DMS114 treated with DMSO at 0.1 percent for 48 hours (cell line): Measurements from ENCODE around the gene ERC2.

Experiments used
- DNase-seq: peaks from one replicate; lab custom pipeline; 2025; ENCODE audit not compliant: unreplicated experiment; lab: John Stamatoyannopoulos, UW

ERC2 gene

DNA sequence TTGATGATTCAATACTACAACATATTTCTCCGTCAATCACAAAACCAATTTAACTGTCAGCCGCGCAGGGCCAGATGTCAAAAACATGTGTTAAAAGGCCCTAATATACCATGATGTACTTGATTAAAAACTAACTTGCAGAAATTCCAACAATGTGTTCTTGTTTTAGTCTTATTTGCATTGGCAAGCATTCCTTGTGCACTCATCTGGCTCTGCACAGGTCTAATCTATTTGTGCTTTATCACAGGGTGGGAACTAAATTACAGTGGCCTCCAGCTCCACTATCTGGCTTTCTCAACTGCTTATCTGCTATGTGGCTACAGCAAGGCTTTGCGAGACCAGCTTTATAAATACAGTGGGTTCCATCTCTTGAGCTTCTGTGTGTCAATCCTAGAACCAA lies 455.5 kb downstream of the ERC2 start:
- DNase-seq = no peak

DNA sequence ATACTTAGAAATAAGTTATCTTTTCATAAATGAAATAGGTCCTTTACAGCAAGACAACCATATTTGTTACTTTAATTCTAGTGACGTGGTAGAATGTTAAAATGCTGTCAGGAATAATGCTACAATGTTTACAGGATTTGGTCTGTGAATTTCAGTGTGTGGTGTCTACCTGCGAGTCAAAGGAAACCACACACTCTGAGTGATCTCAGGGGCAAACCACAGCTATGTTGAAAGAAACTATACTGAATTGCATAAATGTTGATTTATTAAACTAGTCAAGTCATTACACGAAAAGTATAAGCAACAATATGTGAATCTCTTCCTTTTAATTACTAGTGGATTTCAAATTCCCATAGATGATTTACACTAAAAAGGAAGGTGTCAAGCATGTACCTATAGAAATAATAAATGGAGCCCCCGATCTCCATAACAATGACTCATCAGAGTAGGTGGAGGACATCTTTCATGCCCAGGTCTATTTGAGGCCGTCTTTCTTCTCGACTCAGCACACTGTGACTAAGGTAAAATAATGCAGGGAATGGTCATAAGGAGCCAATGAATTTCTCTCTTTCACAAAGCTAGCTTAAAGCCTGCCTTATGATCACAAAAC lies 463.0 kb downstream of the ERC2 start:
- no peak for DNase-seq

DNA sequence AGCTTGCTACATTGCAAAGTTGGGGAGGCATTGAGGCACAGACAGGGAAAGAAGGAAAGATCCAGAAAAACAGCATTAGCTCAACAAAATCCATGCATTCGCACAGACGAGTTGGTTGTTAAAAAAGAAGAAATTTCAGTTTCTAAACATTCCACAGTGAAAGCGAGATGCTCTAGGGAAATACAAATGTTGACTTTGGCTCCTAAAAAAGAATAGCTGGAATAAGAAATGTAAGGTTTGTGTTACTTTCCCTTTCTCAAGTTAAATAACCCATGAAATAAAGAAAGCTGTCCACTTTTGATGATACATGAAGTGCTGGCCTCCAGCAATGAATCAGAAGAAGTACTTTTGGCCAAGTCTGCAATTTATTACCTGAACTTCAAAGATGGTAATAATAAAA lies 465.1 kb downstream of the ERC2 start:
- DNase-seq = no peak

DNA sequence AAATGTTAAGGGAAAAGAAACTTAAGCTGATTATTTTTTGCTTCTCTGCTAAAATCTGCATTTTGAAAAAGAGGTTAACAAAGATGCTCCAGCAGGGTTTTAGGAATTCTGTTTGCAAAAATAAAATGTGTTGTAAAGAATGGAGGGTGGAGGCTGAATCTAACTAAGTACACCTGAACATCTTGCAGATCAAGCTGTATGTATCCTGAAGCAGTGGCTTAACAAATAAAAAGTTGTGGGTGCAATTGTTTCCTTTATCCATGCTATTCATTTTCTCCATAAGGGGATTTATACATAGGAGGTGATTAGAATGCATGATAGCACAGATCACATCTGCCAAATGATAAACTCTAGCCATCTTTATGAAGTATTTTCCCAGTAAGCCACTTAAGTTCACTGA lies 466.3 kb downstream of the ERC2 start:
- DNase-seq = no peak

DNA sequence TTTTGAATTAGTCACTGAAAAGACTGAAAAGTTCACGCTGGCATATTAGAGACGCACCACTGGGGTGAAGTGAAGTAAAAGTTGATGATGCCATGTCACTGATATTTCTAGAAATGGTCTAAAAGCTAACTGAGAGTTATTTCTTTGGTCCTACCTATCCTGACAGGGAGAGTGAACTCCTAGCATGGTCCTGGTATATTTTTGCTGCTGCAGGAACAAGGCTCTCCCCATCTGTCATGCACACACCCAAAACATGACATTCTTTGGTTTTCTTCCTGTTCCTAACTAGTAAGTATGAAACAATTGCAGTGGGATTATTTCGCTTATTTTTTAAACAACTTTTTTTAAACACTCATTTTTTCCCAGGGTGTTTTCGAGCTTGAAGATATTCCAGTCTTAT lies 466.7 kb downstream of the ERC2 start:
- DNase-seq = no peak

DNA sequence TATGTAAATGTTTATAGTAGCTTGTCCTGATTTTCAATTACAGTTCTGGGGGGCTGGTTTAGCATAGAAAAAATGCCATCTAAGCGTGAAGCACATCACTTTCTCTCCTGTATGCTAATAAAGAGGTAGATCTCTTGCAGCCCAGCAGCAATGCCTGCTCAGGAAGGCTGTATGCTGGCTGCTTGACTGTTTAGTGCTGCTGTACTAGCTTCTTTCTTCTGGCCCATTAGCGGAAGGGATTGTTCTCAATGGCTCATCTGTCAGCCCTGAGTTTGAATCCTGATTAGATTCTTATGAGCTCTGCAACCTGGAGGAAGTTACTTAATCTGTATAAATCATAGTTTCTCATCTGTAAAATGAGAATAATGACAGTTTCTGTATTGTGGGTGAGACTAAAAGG lies 478.9 kb downstream of the ERC2 start:
- no peak for DNase-seq

DNA sequence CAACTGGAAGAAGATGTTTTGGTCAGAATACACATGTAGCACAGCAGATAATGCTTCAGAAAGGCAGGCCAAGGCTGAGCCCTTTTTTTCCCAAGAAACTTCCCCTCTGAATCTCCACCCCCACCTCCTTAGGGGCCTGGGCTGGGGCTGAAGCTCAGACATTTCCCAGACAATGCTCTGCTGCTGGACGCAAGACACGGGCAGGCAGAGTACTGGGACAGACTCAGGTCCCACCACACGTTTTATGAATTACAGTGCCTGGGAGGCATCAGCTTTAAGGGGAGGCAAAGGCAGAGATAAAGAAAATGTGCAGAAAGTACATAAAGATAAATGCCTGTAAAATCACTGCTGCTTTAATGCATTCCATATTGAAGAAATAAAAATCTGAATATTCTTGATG lies 479.4 kb downstream of the ERC2 start:
- DNase-seq = no peak

DNA sequence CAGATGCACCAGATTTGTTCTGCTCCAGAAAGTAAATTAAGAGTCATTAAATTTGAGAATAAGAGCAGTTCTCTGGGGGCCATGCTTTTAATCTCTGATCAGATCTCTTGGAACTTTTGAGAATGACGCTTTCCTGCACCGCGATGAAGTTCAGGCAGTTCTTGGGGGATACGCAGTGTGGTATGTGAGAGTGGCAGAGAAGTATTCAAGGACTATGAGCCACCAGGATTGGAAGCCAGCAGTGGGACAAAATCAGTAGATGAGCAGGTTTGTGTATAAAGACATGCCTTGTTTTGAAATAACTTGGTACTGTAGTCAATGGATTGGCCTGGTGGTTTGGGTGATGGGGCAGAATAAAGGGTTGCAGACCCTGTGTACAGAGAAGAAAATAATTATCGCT lies 483.6 kb downstream of the ERC2 start:
- no peak for DNase-seq

DNA sequence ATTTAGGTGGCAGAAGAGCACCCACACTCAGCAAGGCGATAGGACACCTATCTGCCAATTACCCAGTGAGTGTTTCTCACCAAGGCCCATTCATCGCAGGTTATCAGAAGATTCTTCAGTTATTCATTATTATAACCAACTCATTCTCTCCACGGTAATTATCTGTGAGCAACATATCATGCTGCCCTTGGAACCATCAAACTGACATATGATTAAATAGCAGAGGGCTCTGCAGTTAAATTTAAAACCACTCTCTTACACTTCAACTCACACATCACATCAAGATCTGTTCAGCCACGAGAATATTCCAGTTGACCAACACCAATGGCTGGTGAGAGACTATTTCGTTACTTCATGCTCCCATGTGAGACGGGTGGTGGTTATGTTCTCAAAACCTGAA lies 489.3 kb downstream of the ERC2 start:
- no peak for DNase-seq

DNA sequence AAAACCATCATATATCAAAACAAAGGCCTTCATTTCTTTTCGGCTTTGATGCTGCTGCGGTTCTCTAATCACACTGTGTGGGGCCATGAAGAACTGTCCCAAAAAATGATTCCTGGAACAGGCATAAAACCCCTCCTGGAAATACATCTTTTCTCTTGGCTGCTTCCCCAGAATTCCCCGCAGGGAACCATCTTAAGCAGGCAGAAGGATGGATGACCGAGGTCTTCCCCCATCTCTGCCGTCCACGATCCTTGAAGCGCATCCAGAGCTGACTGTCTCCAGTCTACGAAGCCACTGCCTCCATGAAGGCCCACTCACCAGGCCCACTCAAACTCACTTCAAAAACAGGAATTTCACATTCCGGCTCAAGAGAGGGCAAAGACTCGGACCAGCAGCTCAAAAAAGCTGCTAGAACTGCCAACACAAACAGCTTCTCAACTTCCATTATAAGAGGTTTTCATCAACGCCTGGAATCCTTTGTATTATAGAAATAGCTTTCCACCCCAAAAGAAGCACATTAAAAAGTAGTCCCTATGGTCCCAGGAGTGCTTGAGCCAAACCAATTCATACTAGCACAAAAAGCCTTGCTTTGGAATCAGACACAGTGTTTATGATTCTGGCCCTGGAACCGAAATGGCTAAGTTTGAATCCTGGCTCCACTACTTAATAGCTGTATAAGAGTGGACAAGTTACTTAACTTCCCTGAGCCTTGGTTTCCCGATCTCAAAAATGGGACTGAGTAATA lies 493.7 kb downstream of the ERC2 start:
- no peak for DNase-seq

DNA sequence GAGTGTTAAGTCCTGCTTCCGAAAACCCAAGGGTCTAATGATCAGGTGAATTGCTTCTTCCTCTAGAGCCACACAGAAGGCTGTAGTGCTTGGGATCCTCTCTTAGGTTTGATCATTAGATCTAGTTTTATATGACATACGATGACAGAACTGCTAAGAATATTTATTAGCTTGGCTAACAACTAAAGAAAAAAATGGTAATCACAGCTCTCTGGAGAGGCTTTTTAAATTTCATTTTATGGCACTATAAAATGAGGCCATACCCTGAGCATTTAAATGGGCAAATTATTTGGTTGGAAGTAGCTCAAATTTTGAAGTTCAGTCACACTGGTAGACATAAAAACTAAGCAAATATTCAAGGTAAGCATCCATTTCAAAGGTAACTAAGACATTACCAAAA lies 498.6 kb downstream of the ERC2 start:
- DNase-seq = no peak

DNA sequence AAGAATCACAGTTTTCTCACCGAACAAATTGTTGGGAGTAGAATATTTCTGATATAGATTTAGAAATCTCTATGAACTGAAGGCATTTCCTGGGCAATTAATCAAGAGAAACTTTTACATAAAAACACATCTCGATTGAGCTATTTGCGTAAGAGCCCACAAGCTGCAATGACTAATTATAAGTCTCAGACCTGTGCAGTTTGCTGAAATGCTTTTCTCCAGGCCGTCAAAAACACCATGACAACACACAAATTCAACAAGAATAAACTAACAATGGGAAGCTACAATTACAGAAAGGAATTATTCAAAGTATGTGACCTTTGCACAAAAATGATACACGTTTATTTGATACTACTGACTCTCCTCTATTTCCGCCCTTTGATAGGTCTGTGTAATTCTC lies 499.9 kb downstream of the ERC2 start:
- no peak for DNase-seq

DNA sequence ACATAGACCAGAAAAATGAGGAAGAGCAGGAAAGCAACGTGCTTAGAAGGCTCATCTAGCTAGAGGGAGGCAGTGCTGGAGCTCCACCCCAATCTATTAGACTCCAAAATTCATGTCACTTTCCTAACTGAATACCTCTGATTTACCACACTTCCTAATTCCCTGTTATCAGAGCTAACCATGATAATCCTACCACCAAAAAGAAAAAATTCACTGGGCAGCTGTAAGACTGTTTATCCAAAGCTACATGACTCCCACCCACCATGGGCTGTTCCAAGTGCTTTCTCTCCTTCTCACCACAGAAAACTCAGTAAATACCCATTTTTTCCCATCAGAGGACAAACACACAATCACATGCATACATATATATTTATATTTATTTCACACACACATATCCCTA lies 501.7 kb downstream of the ERC2 start:
- no peak for DNase-seq

DNA sequence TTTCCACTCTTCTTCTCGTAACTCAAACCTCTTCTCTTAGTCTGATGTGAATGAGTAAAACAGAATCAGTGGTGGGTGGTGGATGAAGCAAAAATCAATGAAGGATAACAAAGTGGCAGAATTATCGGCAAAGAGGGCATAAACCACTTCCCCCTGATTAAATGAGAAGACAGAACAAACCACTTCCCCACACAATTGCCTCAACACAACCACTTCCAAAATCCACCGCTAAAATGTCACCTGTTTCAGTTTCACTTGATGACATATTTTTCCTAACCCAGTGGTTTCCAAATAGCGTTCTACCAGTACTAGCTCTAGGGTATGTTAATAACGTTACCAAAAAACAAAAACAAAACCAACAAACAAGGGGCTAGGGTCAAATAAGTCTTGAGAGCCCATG lies 502.5 kb downstream of the ERC2 start:
- DNase-seq = no peak

DNA sequence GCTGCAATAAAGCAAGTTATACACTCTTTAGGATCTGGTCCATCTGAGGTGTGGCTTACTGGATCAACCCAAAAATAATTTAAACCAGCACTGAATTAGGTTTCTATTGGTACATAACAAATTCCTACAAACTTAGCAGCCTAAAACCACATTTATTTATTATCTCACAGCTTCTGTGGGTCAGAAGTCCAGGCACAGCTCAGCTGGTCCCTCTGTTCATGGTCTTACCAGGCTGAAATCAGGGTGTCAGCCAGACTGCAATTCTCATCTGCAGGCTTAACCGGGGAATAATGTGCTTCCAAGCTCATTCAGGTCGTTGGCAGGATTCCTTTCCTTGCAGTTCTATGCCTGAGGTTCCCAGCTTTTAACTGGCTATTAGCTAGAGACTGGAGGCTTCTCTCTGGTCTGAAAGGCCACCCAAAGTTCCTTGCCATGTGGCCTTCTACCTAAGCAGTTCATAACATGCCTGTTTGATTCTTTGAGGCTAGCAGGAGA lies 503.7 kb downstream of the ERC2 start:
- DNase-seq = no peak

DNA sequence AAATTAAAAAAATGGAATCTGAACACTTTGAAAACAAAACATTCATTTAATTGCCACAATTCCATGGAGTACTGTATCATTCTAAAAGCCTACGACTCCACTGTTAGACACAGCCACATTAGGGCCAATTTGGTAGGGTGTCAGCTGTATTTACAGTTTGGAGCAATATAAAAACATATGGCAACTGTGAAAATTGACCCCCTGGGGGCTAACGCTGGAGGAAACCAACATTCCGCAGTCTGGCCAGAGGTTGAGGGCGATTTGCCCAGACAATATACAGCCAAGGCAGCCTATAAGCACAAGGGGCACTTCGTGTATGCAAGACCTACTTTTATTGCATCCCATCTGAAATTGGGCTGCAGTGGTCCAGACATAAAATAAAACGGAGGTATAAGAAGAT lies 504.7 kb downstream of the ERC2 start:
- DNase-seq = no peak

DNA sequence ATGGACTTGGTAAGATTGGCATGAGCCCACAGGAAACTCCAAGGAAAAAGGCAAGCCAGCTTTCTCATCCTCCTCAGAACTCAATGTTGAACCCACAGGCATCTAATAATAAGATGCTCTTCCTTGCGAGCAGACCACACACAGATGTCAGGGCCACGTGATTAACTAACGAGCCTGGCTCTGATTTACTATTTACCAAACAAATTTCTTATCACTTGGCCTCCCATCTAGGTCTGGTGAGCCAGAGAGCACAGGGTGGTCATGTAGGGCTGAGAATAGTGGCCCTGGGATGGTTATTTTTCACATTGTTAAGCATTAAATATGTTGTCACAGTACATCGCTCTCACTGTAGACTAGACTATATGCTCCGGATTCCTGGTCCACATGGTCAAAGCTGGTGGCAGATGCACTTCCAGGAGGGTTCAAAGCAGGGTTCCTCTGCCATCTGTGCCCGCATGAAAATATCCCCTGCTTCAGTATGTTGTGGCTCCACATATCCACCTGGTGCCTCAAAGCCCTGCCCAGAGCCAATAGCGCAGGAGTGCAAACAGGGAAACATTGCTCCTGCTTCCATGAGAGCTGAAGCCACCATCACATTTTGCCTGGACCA lies 508.7 kb downstream of the ERC2 start:
- no peak for DNase-seq

DNA sequence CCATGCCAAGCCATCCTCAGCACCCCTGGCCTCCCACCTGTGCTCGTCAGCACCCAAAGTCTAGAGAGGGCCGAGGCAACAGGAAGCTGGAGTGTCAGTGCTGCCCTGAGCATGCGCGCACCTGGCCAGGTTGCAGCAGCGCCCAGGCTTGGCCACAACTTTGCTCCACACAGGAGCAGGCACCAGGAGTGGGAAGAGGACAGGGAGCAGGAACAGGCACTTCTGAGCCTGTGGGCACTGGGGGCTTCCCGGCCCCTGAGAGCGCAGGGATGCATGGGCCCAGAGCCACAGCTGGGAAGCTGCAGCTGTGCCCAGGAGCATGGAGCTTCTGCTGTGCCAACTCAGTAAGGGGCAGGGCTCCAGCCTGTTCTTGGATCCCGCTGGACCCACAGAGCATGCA lies 509.7 kb downstream of the ERC2 start:
- no peak for DNase-seq

DNA sequence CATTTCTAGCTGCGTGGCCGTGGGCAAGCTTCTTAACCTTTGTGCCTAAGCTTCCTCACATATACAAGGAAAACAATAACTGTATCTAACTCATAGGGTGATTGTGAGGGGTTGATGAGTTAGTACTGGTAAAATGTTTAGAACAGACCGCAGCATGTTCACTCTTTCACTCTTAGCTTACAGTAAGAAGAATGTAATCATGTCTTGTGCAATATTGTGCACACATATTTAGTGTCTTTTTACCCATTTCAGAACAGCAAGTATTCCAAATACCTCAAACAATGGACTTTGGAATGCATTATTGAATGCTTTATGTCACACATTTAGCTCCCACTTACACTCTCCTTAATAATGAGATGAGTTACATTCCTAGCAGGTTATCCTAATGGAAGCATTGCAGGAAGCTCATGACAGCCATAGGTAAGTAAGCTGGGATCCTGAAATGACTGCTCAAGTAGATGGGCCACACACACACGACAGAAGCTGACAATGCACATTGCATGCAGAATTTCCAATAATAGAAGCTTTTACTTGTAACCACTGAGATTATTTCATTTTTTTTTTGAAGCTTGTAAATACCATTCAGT lies 512.3 kb downstream of the ERC2 start:
- DNase-seq = no peak

DNA sequence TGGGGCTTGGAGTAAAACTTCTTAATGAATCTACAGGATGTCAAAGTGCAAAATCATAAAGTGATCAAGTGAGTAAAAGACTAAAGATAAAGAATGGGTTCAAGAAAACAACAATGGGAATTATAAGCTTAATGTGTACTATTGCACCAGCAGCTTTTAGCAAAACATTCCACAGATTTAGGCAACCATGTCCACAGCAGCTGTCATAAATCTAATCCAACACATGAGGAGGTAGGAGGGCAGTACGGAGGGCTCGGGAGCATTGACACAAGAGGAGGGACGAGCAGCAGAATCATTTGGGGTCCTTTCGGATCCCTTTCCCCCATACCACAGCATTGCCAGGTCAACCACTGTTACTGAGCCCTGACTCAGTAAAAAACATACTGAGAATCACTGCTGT lies 516.9 kb downstream of the ERC2 start:
- no peak for DNase-seq

DNA sequence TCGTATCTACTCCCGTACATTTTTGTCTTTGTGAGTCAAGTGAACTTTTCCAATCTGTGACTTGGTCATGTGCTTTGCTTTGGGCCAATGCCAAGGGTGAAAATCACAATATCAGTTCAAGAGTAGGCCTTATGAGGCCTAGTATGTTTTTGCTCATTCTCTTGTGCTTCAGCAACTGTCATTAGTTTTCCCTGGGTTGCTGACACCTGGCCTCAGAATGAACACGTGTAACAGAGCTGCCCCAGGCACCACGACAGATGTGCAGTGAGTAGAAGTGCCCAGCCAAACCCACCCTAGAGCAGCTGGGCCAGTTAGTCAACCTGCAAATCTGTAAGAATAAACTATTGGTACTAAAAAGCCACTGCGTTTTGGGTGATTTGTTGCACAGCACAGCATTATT lies 520.9 kb downstream of the ERC2 start:
- no peak for DNase-seq

DNA sequence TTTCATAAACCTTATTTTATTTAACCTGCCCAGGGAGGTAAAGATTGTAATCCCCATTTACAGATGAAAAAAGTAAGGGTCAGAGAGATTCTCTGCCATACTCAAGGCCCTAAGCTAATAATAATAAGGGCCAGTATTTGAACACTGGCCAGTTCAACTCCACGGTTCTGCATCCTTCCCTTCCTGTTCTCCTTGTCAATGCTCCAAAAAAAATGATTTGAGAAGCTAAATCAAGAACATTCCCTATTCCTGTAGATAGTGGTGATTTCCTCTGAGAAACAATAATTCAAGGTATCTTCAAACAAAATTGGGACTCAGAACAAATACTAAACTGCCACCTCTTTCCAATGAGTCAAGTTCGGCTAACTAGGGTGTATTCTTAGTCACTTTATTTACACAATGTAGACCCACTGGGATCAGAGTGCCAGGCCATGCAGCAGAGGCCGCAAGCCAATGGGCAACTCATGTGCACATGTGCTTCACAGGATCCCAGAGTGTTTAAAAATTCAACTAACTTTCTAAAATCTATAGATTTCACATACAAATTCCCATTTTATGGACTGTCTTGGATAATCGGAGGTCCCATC lies 521.6 kb downstream of the ERC2 start:
- no peak for DNase-seq
